C4-2B (cell line): ENCODE data around the gene ESYT1.

Source experiments
- CTCF ChIP-seq: fragments of 450-650 bp; conservative IDR thresholded peaks from 2 replicates; pipeline ENCODE4 v1.5.1; 2017; ENCODE audit warnings: mild to moderate bottlenecking
- ZFX ChIP-seq: fragments of 450-650 bp; IDR thresholded peaks from 2 replicates; pipeline ENCODE4 v1.6.1; 2017

GRCh38 chr12:56150563-56150962, 22.5 kb downstream of the ESYT1 start:
- no peak for TF ChIP-seq CTCF
- TF ChIP-seq ZFX: no peak
